ENCODE measurements around the gene RPL29.

DNA sequence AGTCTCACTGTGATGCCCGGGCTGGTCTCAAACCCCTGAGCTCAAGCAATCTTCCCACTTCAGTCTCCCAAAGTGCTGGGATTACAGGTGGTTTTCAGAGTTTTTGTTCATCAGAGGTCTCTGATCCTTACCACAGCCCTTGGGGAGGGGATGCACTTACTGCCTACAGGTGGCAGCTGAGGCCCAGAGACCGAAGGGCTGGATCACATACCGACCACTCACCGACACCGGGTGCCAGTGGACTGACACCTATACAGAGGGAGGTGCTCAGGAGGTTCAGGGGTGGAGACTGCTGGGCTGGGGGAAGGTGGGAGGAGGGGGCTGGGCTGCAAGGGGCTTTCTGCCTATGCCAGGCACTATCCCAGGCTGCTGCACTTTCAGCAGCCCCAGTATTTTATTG, 41.1 kb upstream of the RPL29 start:
- TF ChIP-seq POLR2A (IDR thresholded peaks at IDR 0.05) (no peak), POLR2AphosphoS5 (IDR thresholded peaks at IDR 0.05; ENCODE audit: insufficient read depth in 1 of 2, low read depth in 1 of 2) (no peak)
- TF ChIP-seq, protein P1, sequence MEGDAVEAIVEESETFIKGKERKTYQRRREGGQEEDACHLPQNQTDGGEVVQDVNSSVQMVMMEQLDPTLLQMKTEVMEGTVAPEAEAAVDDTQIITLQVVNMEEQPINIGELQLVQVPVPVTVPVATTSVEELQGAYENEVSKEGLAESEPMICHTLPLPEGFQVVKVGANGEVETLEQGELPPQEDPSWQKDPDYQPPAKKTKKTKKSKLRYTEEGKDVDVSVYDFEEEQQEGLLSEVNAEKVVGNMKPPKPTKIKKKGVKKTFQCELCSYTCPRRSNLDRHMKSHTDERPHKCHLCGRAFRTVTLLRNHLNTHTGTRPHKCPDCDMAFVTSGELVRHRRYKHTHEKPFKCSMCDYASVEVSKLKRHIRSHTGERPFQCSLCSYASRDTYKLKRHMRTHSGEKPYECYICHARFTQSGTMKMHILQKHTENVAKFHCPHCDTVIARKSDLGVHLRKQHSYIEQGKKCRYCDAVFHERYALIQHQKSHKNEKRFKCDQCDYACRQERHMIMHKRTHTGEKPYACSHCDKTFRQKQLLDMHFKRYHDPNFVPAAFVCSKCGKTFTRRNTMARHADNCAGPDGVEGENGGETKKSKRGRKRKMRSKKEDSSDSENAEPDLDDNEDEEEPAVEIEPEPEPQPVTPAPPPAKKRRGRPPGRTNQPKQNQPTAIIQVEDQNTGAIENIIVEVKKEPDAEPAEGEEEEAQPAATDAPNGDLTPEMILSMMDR (IDR thresholded peaks at IDR 0.05) = no peak
